MM.1S (cell line): ENCODE results near the gene ZNF667.

ENCODE experiments used
- DNase-seq: peaks from one replicate; pipeline ENCODE4 v3.0.0-alpha.2; 2015
- H2AFZ ChIP-seq: fragments of 300-600 bp; sonication (generic); 2 replicates; pipeline ENCODE4 v1.6.0; 2016; ENCODE audit warnings: antibody characterized with exemption, low read length
- H3F3A ChIP-seq: fragments of 300-600 bp; sonication (generic); 2 replicates; pipeline ENCODE4 v1.6.1; 2016; ENCODE audit warnings: mild to moderate bottlenecking, antibody characterized with exemption, low read length, moderate library complexity, mixed read lengths; ENCODE audit not compliant: insufficient read depth
- H3K27ac ChIP-seq: fragments of 300-600 bp; sonication (generic); 2 replicates; pipeline ENCODE4 v1.5.1; 2016; ENCODE audit warnings: mild to moderate bottlenecking, low read length
- H3K27me3 ChIP-seq: fragments of 300-600 bp; sonication (generic); replicated peaks from 2 replicates; pipeline ENCODE4 v1.6.0; 2016; ENCODE audit warnings: low read length; ENCODE audit not compliant: insufficient read depth
- H3K36me3 ChIP-seq: fragments of 300-600 bp; sonication (generic); replicated peaks from 2 replicates; pipeline ENCODE4 v1.6.1; 2016; ENCODE audit warnings: mild to moderate bottlenecking, low read length, mixed read lengths; ENCODE audit not compliant: insufficient read depth
- H3K4me1 ChIP-seq: fragments of 300-600 bp; sonication (generic); 2 replicates; pipeline ENCODE4 v1.6.1; 2016; ENCODE audit warnings: low read length, mixed read lengths
- H3K4me2 ChIP-seq: fragments of 300-600 bp; sonication (generic); 2 replicates; pipeline ENCODE4 v1.6.0; 2016; ENCODE audit warnings: low read depth, low read length
- H3K4me3 ChIP-seq: fragments of 300-600 bp; sonication (generic); 2 replicates; pipeline ENCODE4 v1.5.1; 2016; ENCODE audit warnings: low read length, mixed read lengths
- H3K79me2 ChIP-seq: fragments of 300-600 bp; sonication (generic); 2 replicates; pipeline ENCODE4 v1.6.1; 2016; ENCODE audit warnings: mixed run types, low read length, mixed read lengths
- H3K9ac ChIP-seq: fragments of 300-600 bp; sonication (generic); 2 replicates; pipeline ENCODE4 v1.6.1; 2016; ENCODE audit warnings: low read length, mixed read lengths
- H3K9me2 ChIP-seq: fragments of 300-600 bp; sonication (generic); replicated peaks from 2 replicates; pipeline ENCODE4 v1.6.1; 2016; ENCODE audit warnings: mild to moderate bottlenecking, low read length, mixed read lengths; ENCODE audit not compliant: insufficient read depth
- H3K9me3 ChIP-seq: fragments of 300-600 bp; sonication (generic); replicated peaks from 2 replicates; pipeline ENCODE4 v1.6.1; 2016; ENCODE audit warnings: mild to moderate bottlenecking, low read length, mixed read lengths; ENCODE audit not compliant: insufficient read depth
- H4K20me1 ChIP-seq: fragments of 300-600 bp; sonication (generic); 2 replicates; pipeline ENCODE4 v1.6.1; 2016; ENCODE audit warnings: mild to moderate bottlenecking, low read length, moderate library complexity, mixed read lengths; ENCODE audit not compliant: insufficient read depth
- CTCF ChIP-seq: fragments of 300-600 bp; sonication (generic); IDR thresholded peaks from 2 replicates; pipeline ENCODE4 v1.5.1; 2016; ENCODE audit warnings: antibody characterized with exemption, low read length, mixed read lengths
- EZH2 ChIP-seq: fragments of 300-600 bp; sonication (generic); optimal IDR thresholded peaks from 2 replicates; pipeline ENCODE3; 2017; ENCODE audit warnings: low read depth, mild to moderate bottlenecking, antibody characterized with exemption, low read length, mixed read lengths
- EZH2phosphoT487 ChIP-seq: fragments of 300-600 bp; sonication (generic); IDR thresholded peaks from 2 replicates; pipeline ENCODE4 v1.6.1; 2018; ENCODE audit warnings: antibody characterized with exemption, low read length

ZNF667 gene

GRCh38 chr19:56507446-56508289 lies 30.5 kb upstream of the ZNF667 start, which contains the start of gene ZNF471:
TSS of gene ZNF471 (plus strand) at chr19:56507855. CDS start at chr19:56511572, 3,717 bp downstream.
- TF ChIP-seq CTCF (no peak), EZH2 (no peak), EZH2phosphoT487 (no peak)
- no peaks in the 10 kb centered on the region for H3K9me3 ChIP-seq
- no peaks in the 10 kb centered on the region for H3K27me3 ChIP-seq
- no peaks in the 10 kb centered on the region for H3K4me1 ChIP-seq
- no peaks in the 10 kb centered on the region for H3K36me3 ChIP-seq
- H3K9me2 ChIP-seq, result no peaks in the 10 kb centered on the region
- no peaks in the 10 kb centered on the region for H3F3A ChIP-seq
- H3K4me2 ChIP-seq, result no peak within 1 kb of the TSS
- H2AFZ ChIP-seq, result no peak within 1 kb of the TSS
- H3K79me2 ChIP-seq, result no peaks in the 10 kb centered on the region
- H4K20me1 ChIP-seq, result no peaks in the 10 kb centered on the region
- no peak within 1 kb of the TSS for H3K27ac ChIP-seq
- no peak within 1 kb of the TSS for H3K9ac ChIP-seq
- no peak within 1 kb of the TSS for H3K4me3 ChIP-seq
- DNase-seq, result no peak

- no peak overlapping the region for H3K4me3 ChIP-seq
- TF ChIP-seq EZH2phosphoT487 (no peak), EZH2 (no peak), CTCF (no peak)
- H3K9me2 ChIP-seq, result no peaks in the 10 kb centered on the region
- no peaks in the 10 kb centered on the region for H3K4me1 ChIP-seq
- DNase-seq, result no peak
- H3F3A ChIP-seq, result no peaks in the 10 kb centered on the region
- H3K27me3 ChIP-seq, result no peaks in the 10 kb centered on the region
- H3K9me3 ChIP-seq, result no peaks in the 10 kb centered on the region
- H4K20me1 ChIP-seq, result no peaks in the 10 kb centered on the region
- H3K36me3 ChIP-seq, result no peaks in the 10 kb centered on the region
- H3K79me2 ChIP-seq, result no peaks in the 10 kb centered on the region
- H3K27ac ChIP-seq, result no peak overlapping the region
- H2AFZ ChIP-seq, result no peak overlapping the region
- no peak overlapping the region for H3K9ac ChIP-seq
- H3K4me2 ChIP-seq, result no peak overlapping the region
Observed at GRCh38 chr19:56504581-56504980, 27.4 kb upstream of the ZNF667 start.

GRCh38 chr19:56491399-56491798 lies 14.3 kb upstream of the ZNF667 start:
- H3K4me2 ChIP-seq, result no peak overlapping the region
- H2AFZ ChIP-seq, result no peak overlapping the region
- H3K9me2 ChIP-seq, result no peaks in the 10 kb centered on the region
- H3K9me3 ChIP-seq, result no peaks in the 10 kb centered on the region
- H3F3A ChIP-seq, result no peaks in the 10 kb centered on the region
- H3K79me2 ChIP-seq, result no peaks in the 10 kb centered on the region
- H3K4me1 ChIP-seq, result no peaks in the 10 kb centered on the region
- H3K27ac ChIP-seq, result no peak overlapping the region
- H3K36me3 ChIP-seq, result no peaks in the 10 kb centered on the region
- no peak for TF ChIP-seq EZH2phosphoT487
- TF ChIP-seq EZH2, result no peak
- TF ChIP-seq CTCF, result no peak
- no peaks in the 10 kb centered on the region for H4K20me1 ChIP-seq
- DNase-seq, result no peak
- H3K27me3 ChIP-seq, result no peaks in the 10 kb centered on the region
- no peak overlapping the region for H3K4me3 ChIP-seq
- no peak overlapping the region for H3K9ac ChIP-seq
